Panc1 (cell line): Measurements from ENCODE around the gene UIMC1. TPM values are rescaled to one million over a fixed set of nuclear protein-coding genes. Genes with fewer than 3 reads are reported as not detected.

ENCODE experiments used
- ATAC-seq: fragments of 200-7000 bp; cut with Tn5 transposase; 2 replicates; pipeline ENCODE4 v1.9.1; 2020; ENCODE audit warnings: mild to moderate bottlenecking, moderate library complexity
- BruUV-seq: library from RNA; stranded (reverse); fragments of 400-500 nt; replicated peaks from 2 replicates; lab custom pipeline; 2021; lab: Mats Ljungman, UMichigan
- CTCF ChIA-PET: fragments of 300-600 bp; sonication (Branson Sonifier 250); formaldehyde crosslinking; loops from one replicate; lab custom pipeline; 2022; ENCODE audit warnings: antibody characterized with exemption; lab: Charles Lee
- POLR2A ChIA-PET: fragments of 300-600 bp; sonication (Branson Sonifier 250); formaldehyde crosslinking; loops from one replicate; lab custom pipeline; 2022; ENCODE audit warnings: antibody characterized with exemption; lab: Charles Lee
- DNase-seq: peaks from one replicate; pipeline ENCODE4 v3.0.0-alpha.2; 2010; ENCODE audit warnings: low read depth, low spot score
- H3K27ac ChIP-seq: 2 replicates; pipeline ENCODE4 v1.5.1; 2011; ENCODE audit warnings: mild to moderate bottlenecking, low read length, inconsistent platforms
- H3K27me3 ChIP-seq: fragments of 200-500 bp; sonication (Bioruptor generic); 2 replicates; pipeline ENCODE4 v1.6.0; 2014; ENCODE audit warnings: low read length, inconsistent platforms; ENCODE audit not compliant: control insufficient read depth, insufficient read depth
- H3K36me3 ChIP-seq: fragments of 200-500 bp; sonication (Bioruptor generic); 2 replicates; pipeline ENCODE4 v1.5.1; 2014; ENCODE audit warnings: inconsistent platforms, mild to moderate bottlenecking, low read length, moderate library complexity; ENCODE audit not compliant: control insufficient read depth, insufficient read depth
- H3K4me1 ChIP-seq: 2 replicates; pipeline ENCODE4 v1.5.1; 2011; ENCODE audit warnings: inconsistent platforms, mild to moderate bottlenecking, low read length, moderate library complexity; ENCODE audit not compliant: control insufficient read depth, insufficient read depth
- H3K4me3 ChIP-seq, 2 experiments: 2 replicates each; pipeline ENCODE4 v1.5.1; 2011 to 2012; ENCODE audit warnings: low read depth in 2 of 2, low read length in 2 of 2, mild to moderate bottlenecking in 2 of 2, inconsistent platforms in 1 of 2, moderate library complexity in 1 of 2
- H3K9me3 ChIP-seq: fragments of 200-500 bp; sonication (Bioruptor generic); 2 replicates; pipeline ENCODE4 v1.5.1; 2014; ENCODE audit warnings: low read depth, mild to moderate bottlenecking, inconsistent platforms, low read length, moderate library complexity; ENCODE audit not compliant: control insufficient read depth, insufficient read depth
- CTCF ChIP-seq: fragments of 450-650 bp; IDR thresholded peaks from 2 replicates; pipeline ENCODE4 v1.5.1; 2017; ENCODE audit warnings: mild to moderate bottlenecking
- POLR2AphosphoS5 ChIP-seq: IDR thresholded peaks from 2 replicates; pipeline ENCODE4 v1.6.1; 2012; ENCODE audit warnings: mild to moderate bottlenecking, low read depth, low read length, moderate library complexity
- SIN3A ChIP-seq: IDR thresholded peaks from 2 replicates; pipeline ENCODE4 v1.6.1; 2012; ENCODE audit warnings: low read depth, mild to moderate bottlenecking, low read length, moderate library complexity, borderline replicate concordance; ENCODE audit not compliant: insufficient read depth
- TCF7L2 ChIP-seq: IDR thresholded peaks from 2 replicates; pipeline ENCODE4 v1.6.1; 2011; ENCODE audit warnings: mild to moderate bottlenecking, low read depth, low read length, inconsistent platforms
- in situ Hi-C: cut with HindIII; loops from 2 replicates; pipeline ENCODE4 v1.10.0; 2016; ENCODE audit warnings: low sequenced_read_pairs, low pct_unique_long_range_greater_than_20kb
- intact Hi-C: fragments of 100-400 bp; cut with micrococcal nuclease; formaldehyde crosslinking; loops from one replicate; pipeline ENCODE4 v1.10.0; 2022; ENCODE audit not compliant: unreplicated experiment
- total RNA-seq: library from RNA; stranded (reverse); gene quantifications from one replicate; pipeline ENCODE4 v1.2.1, GENCODE V29; 2021; ENCODE audit not compliant: unreplicated experiment
- TF ChIP-seq, protein P1 (sequence below), 2 experiments: IDR thresholded peaks; 2 replicates each; pipeline ENCODE4 v1.6.1; 2011 to 2012; ENCODE audit warnings: low read depth in 2 of 2, control low read depth in 1 of 2, low read length in 1 of 2, mild to moderate bottlenecking in 1 of 2, moderate library complexity in 1 of 2; ENCODE audit not compliant: insufficient read depth in 1 of 2

Gene UIMC1
- total RNA-seq, 1 experiment from 2014 or later: 37.1 TPM

DNA sequence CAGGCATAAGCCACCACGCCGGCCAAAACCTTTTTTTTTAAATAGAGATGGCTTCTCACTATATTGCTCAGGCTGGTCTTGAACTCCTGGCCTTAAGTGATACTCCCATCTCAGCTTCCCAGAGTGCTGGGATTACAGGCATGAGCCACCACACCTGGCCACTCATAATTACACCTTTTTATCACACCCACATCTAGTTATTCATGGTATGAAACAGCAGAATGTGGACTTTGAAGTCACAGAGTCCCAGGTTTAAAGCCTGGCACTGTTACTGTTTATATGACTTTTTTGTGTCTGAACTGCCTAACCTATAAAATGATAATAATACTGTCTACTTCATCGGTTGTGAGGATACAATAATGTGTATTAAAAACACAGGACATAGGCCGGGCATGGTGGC is 39.1 kb upstream of the UIMC1 start:
- intact Hi-C loops: no loop called here
- BruUV-seq: no TSS peak
- ChIA-PET POLR2A (no interaction called here), CTCF (no interaction called here)
- TF ChIP-seq TCF7L2: no peak
- no peak for TF ChIP-seq CTCF
- TF ChIP-seq SIN3A: no peak
- no peak for TF ChIP-seq POLR2AphosphoS5
- TF ChIP-seq, protein P1, sequence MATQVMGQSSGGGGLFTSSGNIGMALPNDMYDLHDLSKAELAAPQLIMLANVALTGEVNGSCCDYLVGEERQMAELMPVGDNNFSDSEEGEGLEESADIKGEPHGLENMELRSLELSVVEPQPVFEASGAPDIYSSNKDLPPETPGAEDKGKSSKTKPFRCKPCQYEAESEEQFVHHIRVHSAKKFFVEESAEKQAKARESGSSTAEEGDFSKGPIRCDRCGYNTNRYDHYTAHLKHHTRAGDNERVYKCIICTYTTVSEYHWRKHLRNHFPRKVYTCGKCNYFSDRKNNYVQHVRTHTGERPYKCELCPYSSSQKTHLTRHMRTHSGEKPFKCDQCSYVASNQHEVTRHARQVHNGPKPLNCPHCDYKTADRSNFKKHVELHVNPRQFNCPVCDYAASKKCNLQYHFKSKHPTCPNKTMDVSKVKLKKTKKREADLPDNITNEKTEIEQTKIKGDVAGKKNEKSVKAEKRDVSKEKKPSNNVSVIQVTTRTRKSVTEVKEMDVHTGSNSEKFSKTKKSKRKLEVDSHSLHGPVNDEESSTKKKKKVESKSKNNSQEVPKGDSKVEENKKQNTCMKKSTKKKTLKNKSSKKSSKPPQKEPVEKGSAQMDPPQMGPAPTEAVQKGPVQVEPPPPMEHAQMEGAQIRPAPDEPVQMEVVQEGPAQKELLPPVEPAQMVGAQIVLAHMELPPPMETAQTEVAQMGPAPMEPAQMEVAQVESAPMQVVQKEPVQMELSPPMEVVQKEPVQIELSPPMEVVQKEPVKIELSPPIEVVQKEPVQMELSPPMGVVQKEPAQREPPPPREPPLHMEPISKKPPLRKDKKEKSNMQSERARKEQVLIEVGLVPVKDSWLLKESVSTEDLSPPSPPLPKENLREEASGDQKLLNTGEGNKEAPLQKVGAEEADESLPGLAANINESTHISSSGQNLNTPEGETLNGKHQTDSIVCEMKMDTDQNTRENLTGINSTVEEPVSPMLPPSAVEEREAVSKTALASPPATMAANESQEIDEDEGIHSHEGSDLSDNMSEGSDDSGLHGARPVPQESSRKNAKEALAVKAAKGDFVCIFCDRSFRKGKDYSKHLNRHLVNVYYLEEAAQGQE (IDR thresholded peaks at IDR 0.05; ENCODE audit: insufficient read depth in 1 of 2, low read depth in 2 of 2, low read length in 1 of 2): no peak
- no peak overlapping the region for H3K27ac ChIP-seq
- no peaks in the 10 kb centered on the region for H3K27me3 ChIP-seq
- H3K36me3 ChIP-seq: peaks cover 1% of the 10 kb centered on the region
- H3K4me1 ChIP-seq: no peaks in the 10 kb centered on the region
- DNase-seq: no peak
- no peak for ATAC-seq
- in situ Hi-C loops: no loop called here
- no peaks in the 10 kb centered on the region for H3K9me3 ChIP-seq
- no peak overlapping the region for H3K4me3 ChIP-seq

DNA sequence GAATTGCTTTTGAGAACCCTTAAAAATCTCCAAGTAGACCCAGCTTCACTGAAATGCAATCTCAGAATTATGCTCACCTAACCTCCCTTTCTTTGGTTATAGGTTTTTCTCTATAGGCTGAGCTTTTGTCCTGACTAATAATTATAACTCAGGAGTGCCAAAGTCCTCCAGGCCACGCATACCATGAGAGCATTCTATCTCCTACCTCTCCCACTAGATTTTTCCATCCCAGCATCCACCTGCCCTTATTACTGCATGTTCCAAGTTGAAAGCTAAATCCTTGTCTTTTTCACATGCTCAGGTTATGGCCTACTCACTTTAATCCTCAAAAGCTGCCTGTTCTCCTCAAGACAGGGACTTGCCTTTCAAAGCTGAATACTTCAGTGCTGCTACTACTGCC is 38.1 kb upstream of the UIMC1 start:
- Histone ChIP-seq H3K27me3 (no peaks in the 10 kb centered on the region), H3K9me3 (no peaks in the 10 kb centered on the region), H3K4me3 (no peak overlapping the region), H3K36me3 (peaks cover 2% of the 10 kb centered on the region), H3K27ac (no peak overlapping the region), H3K4me1 (no peaks in the 10 kb centered on the region)
- BruUV-seq: no TSS peak
- DNase-seq (no peak), ATAC-seq (no peak)
- no peak for TF ChIP-seq TCF7L2
- no peak for TF ChIP-seq POLR2AphosphoS5
- TF ChIP-seq, protein P1 (IDR thresholded peaks at IDR 0.05; ENCODE audit: insufficient read depth in 1 of 2, low read depth in 2 of 2, low read length in 1 of 2): no peak
- ChIA-PET POLR2A (interaction anchor here (0.6 kb wide), 1 partner anchor 158 kb away, joined by 3 read pairs; no protein-coding TSS in a partner anchor), CTCF (no interaction called here)
- intact Hi-C loops: no loop called here
- in situ Hi-C loops: no loop called here
